Sigmoid colon (tissue), 3 donors: ENCODE measurements around the gene PCDH15.

ENCODE experiments used
- POLR2A ChIP-seq, 2 donors: fragments of 450-650 bp; IDR thresholded peaks; one replicate each; pipeline ENCODE4 v1.6.1; 2016; ENCODE audit warnings: antibody characterized with exemption in 2 of 2, mild to moderate bottlenecking in 2 of 2, moderate library complexity in 2 of 2
- TF ChIP-seq, protein P1 (sequence below), 4 experiments: fragments of 450-650 bp in 3 of 4; fragments of 200-600 bp in 1 of 4; IDR thresholded peaks; one replicate each; pipeline ENCODE4 v1.5.1; 2016 to 2019; ENCODE audit warnings: antibody characterized with exemption in 4 of 4, mild to moderate bottlenecking in 3 of 4, moderate library complexity in 2 of 4

DNA sequence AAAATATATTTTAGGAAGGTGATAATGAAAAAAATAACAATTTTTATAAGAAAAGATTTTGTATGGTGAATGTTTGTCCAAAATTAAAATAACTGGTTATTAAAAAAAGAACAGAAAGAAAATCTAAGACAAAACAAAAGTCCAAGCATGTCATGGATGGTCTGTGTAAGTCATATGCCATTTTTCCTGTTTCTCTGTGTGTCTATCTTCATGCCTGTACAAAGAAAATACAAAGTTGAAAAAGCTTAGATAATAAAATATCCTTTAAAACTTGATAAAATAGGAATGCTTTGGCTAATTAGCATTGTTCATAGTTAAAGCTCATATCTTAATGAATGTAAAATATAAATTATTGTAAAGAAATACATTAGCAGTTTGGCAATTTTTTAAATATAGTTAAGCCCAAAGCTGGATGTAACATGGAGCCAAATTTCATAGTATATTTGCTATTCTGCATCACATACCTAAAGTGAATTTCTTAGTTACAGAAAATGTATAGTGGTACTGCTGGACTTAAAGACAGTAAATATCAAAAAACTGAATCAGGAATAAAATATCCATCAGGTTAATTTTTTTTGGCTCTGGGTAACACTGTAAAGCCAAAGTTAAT is 661.1 kb downstream of the PCDH15 start:
- TF ChIP-seq POLR2A (IDR thresholded peaks at IDR 0.05), result no peak
- TF ChIP-seq, protein P1, sequence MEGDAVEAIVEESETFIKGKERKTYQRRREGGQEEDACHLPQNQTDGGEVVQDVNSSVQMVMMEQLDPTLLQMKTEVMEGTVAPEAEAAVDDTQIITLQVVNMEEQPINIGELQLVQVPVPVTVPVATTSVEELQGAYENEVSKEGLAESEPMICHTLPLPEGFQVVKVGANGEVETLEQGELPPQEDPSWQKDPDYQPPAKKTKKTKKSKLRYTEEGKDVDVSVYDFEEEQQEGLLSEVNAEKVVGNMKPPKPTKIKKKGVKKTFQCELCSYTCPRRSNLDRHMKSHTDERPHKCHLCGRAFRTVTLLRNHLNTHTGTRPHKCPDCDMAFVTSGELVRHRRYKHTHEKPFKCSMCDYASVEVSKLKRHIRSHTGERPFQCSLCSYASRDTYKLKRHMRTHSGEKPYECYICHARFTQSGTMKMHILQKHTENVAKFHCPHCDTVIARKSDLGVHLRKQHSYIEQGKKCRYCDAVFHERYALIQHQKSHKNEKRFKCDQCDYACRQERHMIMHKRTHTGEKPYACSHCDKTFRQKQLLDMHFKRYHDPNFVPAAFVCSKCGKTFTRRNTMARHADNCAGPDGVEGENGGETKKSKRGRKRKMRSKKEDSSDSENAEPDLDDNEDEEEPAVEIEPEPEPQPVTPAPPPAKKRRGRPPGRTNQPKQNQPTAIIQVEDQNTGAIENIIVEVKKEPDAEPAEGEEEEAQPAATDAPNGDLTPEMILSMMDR (IDR thresholded peaks at IDR 0.05), result no peak
